Neural progenitor cell (in vitro differentiated cells): ENCODE results near the gene PSMD3. TPM values are rescaled to one million over a fixed set of nuclear protein-coding genes. Genes with fewer than 3 reads are reported as not detected.

ENCODE experiments used
- DNase-seq: peaks from one replicate; pipeline ENCODE4 v3.0.0-alpha.2; 2016; ENCODE audit warnings: low spot score
- H2AFZ ChIP-seq: fragments of 200-600 bp; sonication (generic); replicated peaks from 2 replicates; pipeline ENCODE4 v1.6.1; 2016; ENCODE audit warnings: antibody characterized with exemption
- H3F3A ChIP-seq: fragments of 200-600 bp; sonication (generic); 2 replicates; pipeline ENCODE4 v1.6.1; 2016; ENCODE audit warnings: antibody characterized with exemption, low read depth
- H3K27ac ChIP-seq: fragments of 200-600 bp; sonication (generic); 2 replicates; pipeline ENCODE4 v1.5.1; 2016; ENCODE audit warnings: mild to moderate bottlenecking
- H3K27me3 ChIP-seq: fragments of 200-600 bp; sonication (generic); 2 replicates; pipeline ENCODE4 v1.6.1; 2016; ENCODE audit warnings: mild to moderate bottlenecking, moderate library complexity
- H3K36me3 ChIP-seq: fragments of 200-600 bp; sonication (generic); 2 replicates; pipeline ENCODE4 v1.5.1; 2016
- H3K4me1 ChIP-seq: fragments of 200-600 bp; sonication (generic); 2 replicates; pipeline ENCODE4 v1.6.1; 2016; ENCODE audit warnings: mixed run types
- H3K4me2 ChIP-seq: fragments of 200-600 bp; sonication (generic); 2 replicates; pipeline ENCODE4 v1.6.1; 2016
- H3K4me3 ChIP-seq: fragments of 200-600 bp; sonication (generic); 2 replicates; pipeline ENCODE4 v1.5.1; 2016
- H3K79me2 ChIP-seq: fragments of 200-600 bp; sonication (generic); 2 replicates; pipeline ENCODE4 v1.6.1; 2016; ENCODE audit warnings: low read depth
- H3K9ac ChIP-seq: fragments of 200-600 bp; sonication (generic); 2 replicates; pipeline ENCODE4 v1.6.1; 2016
- H3K9me3 ChIP-seq: fragments of 200-600 bp; sonication (generic); 2 replicates; pipeline ENCODE4 v1.5.1; 2016; ENCODE audit warnings: low read depth
- H4K20me1 ChIP-seq: fragments of 200-600 bp; sonication (generic); 2 replicates; pipeline ENCODE4 v1.6.1; 2016; ENCODE audit warnings: low read depth
- H3K27ac Mint-ChIP-seq: 3 replicates; pipeline ENCODE4 v1.8.0; 2021; ENCODE audit warnings: mixed read lengths
- H3K27me3 Mint-ChIP-seq: 2 replicates; pipeline ENCODE4 v1.8.0; 2022; ENCODE audit warnings: low read depth, mild to moderate bottlenecking, inconsistent platforms, moderate library complexity, mixed read lengths; ENCODE audit not compliant: insufficient read depth
- H3K36me3 Mint-ChIP-seq: 3 replicates; pipeline ENCODE4 v1.8.0; 2021; ENCODE audit warnings: mixed read lengths
- H3K4me1 Mint-ChIP-seq: 3 replicates; pipeline ENCODE4 v1.8.0; 2021; ENCODE audit warnings: mixed read lengths
- H3K4me3 Mint-ChIP-seq: 3 replicates; pipeline ENCODE4 v1.8.0; 2021; ENCODE audit warnings: mild to moderate bottlenecking, moderate library complexity, mixed read lengths
- H3K9me3 Mint-ChIP-seq: 3 replicates; pipeline ENCODE4 v1.8.0; 2020; ENCODE audit warnings: mixed read lengths
- EZH2 ChIP-seq: fragments of 200-600 bp; sonication (generic); IDR thresholded peaks from 2 replicates; pipeline ENCODE4 v1.6.1; 2017; ENCODE audit warnings: antibody characterized with exemption, mild to moderate bottlenecking, moderate library complexity
- EZH2phosphoT487 ChIP-seq: fragments of 200-600 bp; sonication (generic); IDR thresholded peaks from 2 replicates; pipeline ENCODE4 v1.6.1; 2017; ENCODE audit warnings: antibody characterized with exemption
- total RNA-seq: library from RNA; depleted of rRNA; stranded (reverse); fragments of >200 nt; gene quantifications from 2 replicates; pipeline ENCODE4 v1.2.3, GENCODE V29; 2015; ENCODE audit warnings: low replicate concordance
- TF ChIP-seq, protein P1 (sequence below): fragments of 200-600 bp; sonication (generic); IDR thresholded peaks from 2 replicates; pipeline ENCODE4 v1.5.1; 2017; ENCODE audit warnings: antibody characterized with exemption, mild to moderate bottlenecking

Gene PSMD3
- total RNA-seq, 1 donor from 2014 or later: 71.6 TPM

DNA sequence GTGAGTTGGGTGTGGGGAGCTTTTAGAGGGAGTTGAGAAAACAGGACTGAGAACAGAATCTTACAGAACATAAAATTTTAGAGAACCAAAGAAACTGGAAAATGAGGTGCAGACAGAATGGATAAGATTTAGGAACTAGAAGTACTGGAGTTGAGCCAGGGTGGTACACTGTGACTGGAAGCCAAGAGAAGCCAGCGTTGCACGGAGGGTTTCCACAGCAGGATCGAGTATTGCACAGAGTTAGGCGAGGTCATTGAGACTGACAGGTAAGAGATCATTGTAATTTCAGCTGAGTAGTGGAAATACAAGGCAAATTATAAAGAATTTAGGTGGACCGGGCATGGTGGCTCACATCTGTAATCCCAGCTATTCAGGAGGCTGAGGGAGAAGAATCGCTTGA is 11.2 kb upstream of the PSMD3 start:
- Mint-ChIP-seq H3K9me3 (no peaks in the 10 kb centered on the region), H3K4me3 (no peak overlapping the region), H3K27me3 (peaks cover 23% of the 10 kb centered on the region), H3K27ac (no peak overlapping the region), H3K4me1 (peaks cover 3% of the 10 kb centered on the region), H3K36me3 (no peaks in the 10 kb centered on the region)
- Histone ChIP-seq H3K4me3 (no peak overlapping the region), H4K20me1 (no peaks in the 10 kb centered on the region), H3K79me2 (no peaks in the 10 kb centered on the region), H3K27ac (no peak overlapping the region), H3K9ac (no peak overlapping the region), H3K36me3 (no peaks in the 10 kb centered on the region), H3K9me3 (no peaks in the 10 kb centered on the region), H3K4me2 (no peak overlapping the region), H3K4me1 (no peaks in the 10 kb centered on the region), H2AFZ (no peak overlapping the region), H3F3A (no peaks in the 10 kb centered on the region), H3K27me3 (peaks cover 28% of the 10 kb centered on the region)
- no peak for DNase-seq
- TF ChIP-seq EZH2 (no peak), EZH2phosphoT487 (no peak)
- TF ChIP-seq, protein P1, sequence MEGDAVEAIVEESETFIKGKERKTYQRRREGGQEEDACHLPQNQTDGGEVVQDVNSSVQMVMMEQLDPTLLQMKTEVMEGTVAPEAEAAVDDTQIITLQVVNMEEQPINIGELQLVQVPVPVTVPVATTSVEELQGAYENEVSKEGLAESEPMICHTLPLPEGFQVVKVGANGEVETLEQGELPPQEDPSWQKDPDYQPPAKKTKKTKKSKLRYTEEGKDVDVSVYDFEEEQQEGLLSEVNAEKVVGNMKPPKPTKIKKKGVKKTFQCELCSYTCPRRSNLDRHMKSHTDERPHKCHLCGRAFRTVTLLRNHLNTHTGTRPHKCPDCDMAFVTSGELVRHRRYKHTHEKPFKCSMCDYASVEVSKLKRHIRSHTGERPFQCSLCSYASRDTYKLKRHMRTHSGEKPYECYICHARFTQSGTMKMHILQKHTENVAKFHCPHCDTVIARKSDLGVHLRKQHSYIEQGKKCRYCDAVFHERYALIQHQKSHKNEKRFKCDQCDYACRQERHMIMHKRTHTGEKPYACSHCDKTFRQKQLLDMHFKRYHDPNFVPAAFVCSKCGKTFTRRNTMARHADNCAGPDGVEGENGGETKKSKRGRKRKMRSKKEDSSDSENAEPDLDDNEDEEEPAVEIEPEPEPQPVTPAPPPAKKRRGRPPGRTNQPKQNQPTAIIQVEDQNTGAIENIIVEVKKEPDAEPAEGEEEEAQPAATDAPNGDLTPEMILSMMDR: no peak

DNA sequence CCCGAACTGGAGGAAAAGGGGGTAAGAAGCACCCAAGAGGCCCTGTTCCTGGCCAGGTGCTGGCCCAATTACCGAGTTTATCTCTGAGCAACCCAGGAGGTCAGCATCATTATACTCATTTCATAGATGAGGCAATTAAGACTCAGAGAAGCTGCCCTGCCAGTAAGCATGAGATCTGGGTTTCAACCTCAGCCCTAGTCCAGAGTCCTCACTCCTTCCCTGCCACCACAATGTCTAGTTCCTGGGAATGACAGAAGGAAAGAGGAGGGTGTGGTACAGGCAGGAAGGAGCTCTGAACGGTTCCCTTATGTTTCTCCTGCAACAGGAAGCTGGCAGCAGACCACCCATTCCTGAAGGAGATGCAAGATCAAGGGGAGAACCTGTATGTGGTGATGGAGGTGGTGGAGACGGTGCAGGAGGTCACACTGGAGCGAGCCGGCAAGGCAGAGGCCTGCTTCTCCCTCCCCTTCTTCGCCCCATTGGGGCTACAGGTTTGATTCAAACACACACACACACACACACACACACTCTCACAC is 10.4 kb upstream of the PSMD3 start:
- no peaks in the 10 kb centered on the region for H3K36me3 Mint-ChIP-seq
- H3K4me2 ChIP-seq: no peak overlapping the region
- H3K27ac ChIP-seq: no peak overlapping the region
- H3K9ac ChIP-seq: no peak overlapping the region
- no peak overlapping the region for H3K27ac Mint-ChIP-seq
- H3K27me3 Mint-ChIP-seq: peaks cover 22% of the 10 kb centered on the region
- no peaks in the 10 kb centered on the region for H3K9me3 ChIP-seq
- H2AFZ ChIP-seq: no peak overlapping the region
- peaks cover 28% of the 10 kb centered on the region for H3K27me3 ChIP-seq
- no peak for DNase-seq
- no peak overlapping the region for H3K4me3 ChIP-seq
- peaks cover 3% of the 10 kb centered on the region for H3K4me1 Mint-ChIP-seq
- TF ChIP-seq, protein P1: no peak
- TF ChIP-seq EZH2phosphoT487 (no peak), EZH2 (no peak)
- no peaks in the 10 kb centered on the region for H3F3A ChIP-seq
- no peak overlapping the region for H3K4me3 Mint-ChIP-seq
- H3K9me3 Mint-ChIP-seq: no peaks in the 10 kb centered on the region
- no peaks in the 10 kb centered on the region for H3K36me3 ChIP-seq
- no peaks in the 10 kb centered on the region for H3K79me2 ChIP-seq
- no peaks in the 10 kb centered on the region for H3K4me1 ChIP-seq
- no peaks in the 10 kb centered on the region for H4K20me1 ChIP-seq

DNA sequence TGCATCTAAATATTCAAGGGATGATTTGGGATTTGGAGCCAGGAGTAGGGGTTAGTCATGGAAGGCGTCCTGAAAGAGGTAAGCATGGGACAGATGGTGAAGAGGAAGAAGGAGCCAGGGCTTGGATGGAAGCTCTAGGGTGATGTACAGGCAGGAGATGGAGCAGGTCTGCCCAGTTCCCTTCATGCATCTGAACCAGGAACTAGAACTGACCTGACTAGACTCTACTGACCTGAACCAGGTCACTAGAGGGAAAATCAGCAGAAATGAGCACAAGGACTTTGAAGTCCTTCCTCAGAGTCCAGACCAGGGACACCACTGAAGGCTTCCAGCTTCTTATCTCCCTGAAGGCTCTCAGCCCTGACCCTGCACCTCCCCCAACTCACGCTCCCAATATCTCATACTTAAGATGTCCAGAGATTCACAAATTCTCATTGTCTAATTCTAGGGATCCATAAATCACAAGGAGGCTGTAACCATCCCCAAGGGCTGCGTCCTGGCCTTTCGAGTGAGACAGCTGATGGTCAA is 9.5 kb upstream of the PSMD3 start:
- no peaks in the 10 kb centered on the region for H3K79me2 ChIP-seq
- no peaks in the 10 kb centered on the region for H3K9me3 ChIP-seq
- H3K36me3 ChIP-seq: no peaks in the 10 kb centered on the region
- Mint-ChIP-seq H3K27me3 (peaks cover 19% of the 10 kb centered on the region), H3K4me3 (peak overlapping the region; percentile 13), H3K4me1 (no peaks in the 10 kb centered on the region), H3K27ac (no peak overlapping the region), H3K9me3 (no peaks in the 10 kb centered on the region), H3K36me3 (no peaks in the 10 kb centered on the region)
- no peak overlapping the region for H3K9ac ChIP-seq
- H4K20me1 ChIP-seq: no peaks in the 10 kb centered on the region
- H3F3A ChIP-seq: peaks cover 3% of the 10 kb centered on the region
- no peak overlapping the region for H3K4me2 ChIP-seq
- peaks cover 28% of the 10 kb centered on the region for H3K27me3 ChIP-seq
- H2AFZ ChIP-seq: no peak overlapping the region
- no peak overlapping the region for H3K4me3 ChIP-seq
- no peak overlapping the region for H3K27ac ChIP-seq
- TF ChIP-seq, protein P1: no peak
- TF ChIP-seq EZH2phosphoT487 (no peak), EZH2 (no peak)
- no peak for DNase-seq
- no peaks in the 10 kb centered on the region for H3K4me1 ChIP-seq
